ENCODE results near the gene TRAF1.
A peak's percentile ranks its signal among the peaks of the same experiment; 100 is the strongest.
"Not testable (repeated sequence)": the region's sequence is repeated elsewhere in the genome, so short reads cannot be mapped to it uniquely, and the experiment has no call there.

TRAF1 gene, protein sequence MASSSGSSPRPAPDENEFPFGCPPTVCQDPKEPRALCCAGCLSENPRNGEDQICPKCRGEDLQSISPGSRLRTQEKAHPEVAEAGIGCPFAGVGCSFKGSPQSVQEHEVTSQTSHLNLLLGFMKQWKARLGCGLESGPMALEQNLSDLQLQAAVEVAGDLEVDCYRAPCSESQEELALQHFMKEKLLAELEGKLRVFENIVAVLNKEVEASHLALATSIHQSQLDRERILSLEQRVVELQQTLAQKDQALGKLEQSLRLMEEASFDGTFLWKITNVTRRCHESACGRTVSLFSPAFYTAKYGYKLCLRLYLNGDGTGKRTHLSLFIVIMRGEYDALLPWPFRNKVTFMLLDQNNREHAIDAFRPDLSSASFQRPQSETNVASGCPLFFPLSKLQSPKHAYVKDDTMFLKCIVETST

DNA sequence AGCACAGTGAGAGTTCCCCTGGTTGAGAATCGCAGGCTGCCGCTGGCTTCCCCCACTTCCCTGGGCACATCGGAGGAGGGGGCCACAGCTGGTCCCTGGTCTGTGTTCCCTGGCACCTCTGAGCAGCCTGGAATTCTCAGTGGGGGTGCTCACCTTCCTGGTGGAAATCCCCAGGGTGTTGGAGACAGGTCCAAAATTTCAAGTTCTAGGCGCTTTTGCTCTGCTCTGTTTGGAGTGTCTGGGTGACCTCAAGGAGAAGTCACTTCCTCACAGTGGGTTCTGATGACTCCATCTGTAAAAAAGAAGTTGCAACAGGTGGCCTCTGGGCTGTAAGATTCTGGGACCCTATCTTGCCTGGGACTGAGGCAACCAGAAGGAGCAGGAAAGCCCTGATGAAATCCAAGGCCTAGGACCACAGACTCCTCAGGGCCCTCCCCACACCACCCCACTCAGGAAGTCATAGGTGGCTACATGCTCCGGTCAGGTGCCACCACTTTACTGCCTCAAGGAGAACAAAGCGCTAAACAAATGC, at the start of gene TRAF1:
TSS of gene TRAF1 (minus strand) at position 400 of the 532 bp plus-strand sequence. CDS start 721 bp downstream, outside the sequence.
- DNase-seq, result peak; percentile 27

DNA sequence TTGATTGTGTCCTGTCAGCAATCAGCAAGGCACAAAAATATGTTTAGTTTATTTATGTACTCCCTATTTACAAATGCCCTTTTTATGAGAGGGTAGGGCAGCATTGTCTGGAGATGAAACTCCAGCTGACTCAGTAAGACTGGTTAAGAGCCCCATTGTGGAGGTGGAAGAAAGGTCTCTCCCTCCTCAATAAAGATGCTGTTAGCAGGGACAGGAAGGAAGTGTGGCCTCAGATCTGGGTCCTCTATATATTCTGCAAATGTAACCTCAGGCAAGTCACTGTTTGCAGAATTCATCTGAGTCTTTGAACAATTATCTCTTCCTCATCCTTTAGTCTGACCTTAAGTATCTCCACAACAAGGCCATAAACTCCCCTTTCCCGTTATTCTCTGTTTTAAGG, 48.3 kb upstream of the TRAF1 start:
- no peak for DNase-seq

DNA sequence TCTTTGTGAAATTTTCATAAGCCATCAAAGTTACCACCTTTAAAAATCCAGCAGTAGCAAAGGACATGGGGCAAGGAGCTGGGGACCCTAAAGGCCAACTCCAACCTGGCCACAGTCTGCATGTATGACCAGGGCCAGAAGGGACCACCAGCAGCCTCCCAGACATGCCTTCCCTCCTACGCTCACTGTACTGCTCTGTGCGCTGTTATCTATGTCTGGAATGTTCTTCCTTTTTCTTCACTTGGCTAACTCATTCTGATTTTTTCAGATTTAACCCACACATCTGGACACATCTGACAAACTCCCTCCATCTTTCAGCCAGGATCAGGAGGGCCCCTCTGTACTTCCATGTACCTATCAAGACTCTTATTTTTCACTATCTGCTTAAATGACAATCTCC, 47.6 kb upstream of the TRAF1 start:
- DNase-seq, result no peak

DNA sequence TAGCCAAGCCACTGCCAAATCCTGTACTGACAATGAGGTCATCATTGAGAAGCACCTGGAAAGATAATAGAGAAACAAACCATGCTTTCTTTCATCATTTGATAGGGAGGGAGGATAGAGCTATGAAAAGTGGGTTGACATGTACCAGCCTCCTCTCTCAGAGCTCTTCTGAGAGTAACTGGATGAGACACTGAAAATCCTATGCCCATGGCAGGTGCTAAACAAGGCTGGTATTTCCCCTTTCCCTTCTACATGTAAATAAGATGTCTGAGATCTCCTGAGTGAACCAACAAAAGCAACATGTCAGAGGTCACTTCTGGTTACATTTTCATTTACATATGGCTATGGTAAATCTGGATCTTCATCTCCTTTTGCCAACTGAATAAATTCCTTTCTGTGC, 45.3 kb upstream of the TRAF1 start:
- DNase-seq, result no peak

DNA sequence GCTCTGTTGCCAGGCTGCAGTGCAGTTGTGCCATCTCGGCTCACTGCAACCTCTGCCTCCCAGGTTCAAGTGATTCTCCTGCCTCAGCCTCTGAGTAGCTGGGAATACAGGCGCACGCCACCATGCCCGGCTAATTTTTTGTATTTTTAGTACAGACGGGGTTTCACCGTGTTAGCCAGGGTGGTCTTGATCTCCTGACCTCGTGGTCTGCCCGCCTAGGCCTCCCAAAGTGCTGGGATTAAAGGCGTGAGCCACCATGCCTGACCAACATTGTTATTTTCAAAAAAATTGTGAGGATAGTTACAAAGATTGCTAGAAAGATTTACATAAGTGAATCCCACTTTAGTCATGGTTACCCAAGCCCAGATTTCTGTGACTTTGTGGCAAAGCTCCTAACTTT, 44.9 kb upstream of the TRAF1 start:
- not testable (repeated sequence) for DNase-seq

- no peak for DNase-seq
Observed at GRCh38 chr9:120970244-120970643, 43.6 kb upstream of the TRAF1 start.

GRCh38 chr9:120966013-120966369, 39.4 kb upstream of the TRAF1 start:
- no peak for DNase-seq

DNA sequence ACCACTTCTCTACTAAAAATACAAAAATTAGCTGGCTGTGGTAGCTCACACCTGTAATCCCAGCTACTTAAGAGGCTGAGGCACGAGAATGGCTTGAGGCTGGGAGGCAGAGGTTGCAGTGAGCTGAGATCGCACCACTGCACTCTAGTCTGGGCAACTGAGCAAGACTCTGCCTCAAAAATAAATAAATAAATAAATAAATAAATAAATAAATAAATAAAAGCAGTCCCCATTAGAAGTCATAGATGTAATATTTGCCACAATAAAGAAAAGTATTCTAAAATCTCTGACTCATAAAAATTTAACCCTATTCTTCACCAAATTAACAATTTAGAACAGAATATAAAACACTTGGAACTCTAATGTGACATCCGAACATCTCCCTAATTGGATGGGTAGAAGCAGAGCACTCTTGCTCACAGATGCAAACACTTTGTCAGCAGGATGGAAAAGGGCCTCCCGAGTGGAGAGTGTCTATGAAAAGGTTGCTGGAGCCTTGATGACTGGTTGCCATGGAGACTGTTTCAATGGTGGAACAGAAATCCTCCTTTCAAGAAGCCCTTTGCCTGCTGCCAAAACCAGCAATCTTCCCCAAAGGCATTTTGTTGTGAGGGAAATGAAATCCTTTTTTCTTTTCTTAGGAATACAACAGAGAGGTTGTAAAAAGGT, 38.9 kb upstream of the TRAF1 start:
- DNase-seq, result no peak

- DNase-seq, result no peak
Observed at GRCh38 chr9:120961936-120962335, 35.3 kb upstream of the TRAF1 start.

GRCh38 chr9:120960001-120960400, 33.4 kb upstream of the TRAF1 start:
- no peak for DNase-seq

GRCh38 chr9:120956862-120957261, 30.3 kb upstream of the TRAF1 start:
- no peak for DNase-seq

GRCh38 chr9:120951960-120952618, 25.5 kb upstream of the TRAF1 start:
- no peak for DNase-seq

GRCh38 chr9:120950421-120951388, 24.1 kb upstream of the TRAF1 start:
- DNase-seq, result no peak

DNA sequence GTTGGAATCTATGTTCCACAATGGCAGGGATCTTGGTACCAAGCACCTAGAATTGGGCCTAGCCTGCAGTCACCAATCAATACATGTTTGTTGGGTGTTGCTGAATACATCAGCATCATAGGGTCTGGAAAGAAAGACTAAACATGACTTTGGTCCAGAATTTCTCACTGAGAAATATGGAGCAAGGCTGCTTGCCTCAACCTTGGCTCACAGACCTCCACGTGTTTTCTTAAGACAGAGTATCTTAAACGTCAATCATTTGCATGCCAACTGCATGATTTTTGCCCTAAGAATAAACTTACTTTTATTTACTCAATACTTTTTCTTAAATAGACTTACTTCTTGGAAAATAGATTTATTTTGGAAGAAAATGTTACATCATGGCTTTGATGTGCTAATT, 22.7 kb upstream of the TRAF1 start:
- no peak for DNase-seq

GRCh38 chr9:120948824-120949223, 22.2 kb upstream of the TRAF1 start:
- no peak for DNase-seq

GRCh38 chr9:120947222-120947621, 20.6 kb upstream of the TRAF1 start:
- no peak for DNase-seq

GRCh38 chr9:120946259-120946658, 19.7 kb upstream of the TRAF1 start:
- DNase-seq, result no peak

DNA sequence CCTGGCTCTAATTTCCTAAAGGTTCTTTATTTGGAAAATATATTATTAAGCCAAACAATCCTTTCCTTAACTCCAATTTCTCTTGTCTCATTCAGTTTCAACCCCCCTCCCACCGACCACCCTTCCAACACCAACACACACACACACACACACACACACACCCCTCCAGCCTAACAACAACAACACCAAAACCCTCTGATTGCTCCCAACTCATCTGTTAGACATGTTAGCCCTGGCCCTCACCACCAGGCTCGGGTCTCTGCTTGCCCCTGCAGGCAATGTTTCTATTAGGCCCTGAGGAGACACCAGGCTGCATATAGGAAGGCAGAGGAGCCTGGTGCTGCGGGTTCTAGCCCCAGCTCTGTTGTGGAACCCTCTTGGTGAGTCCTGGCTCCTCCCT, 18.4 kb upstream of the TRAF1 start:
- no peak for DNase-seq

DNA sequence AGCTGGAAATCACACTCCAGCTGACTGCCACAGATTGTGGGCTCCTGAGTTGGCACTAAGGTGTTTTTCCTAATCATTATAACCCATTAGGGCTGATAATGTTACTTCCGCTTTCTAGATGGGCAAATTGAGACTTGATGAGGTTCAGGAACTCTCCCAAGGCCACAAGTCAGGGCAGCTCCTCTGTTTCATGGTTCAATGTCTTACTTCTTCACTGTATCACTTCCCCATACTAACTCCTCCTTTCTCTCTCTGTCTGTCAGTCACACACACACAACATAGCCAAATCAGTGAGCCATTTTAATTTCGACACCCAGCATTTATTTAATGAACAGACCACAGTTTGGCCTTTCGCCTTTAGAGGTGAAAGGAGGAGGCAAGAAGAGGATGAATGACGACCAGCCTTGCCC, 17.8 kb upstream of the TRAF1 start:
- no peak for DNase-seq

DNA sequence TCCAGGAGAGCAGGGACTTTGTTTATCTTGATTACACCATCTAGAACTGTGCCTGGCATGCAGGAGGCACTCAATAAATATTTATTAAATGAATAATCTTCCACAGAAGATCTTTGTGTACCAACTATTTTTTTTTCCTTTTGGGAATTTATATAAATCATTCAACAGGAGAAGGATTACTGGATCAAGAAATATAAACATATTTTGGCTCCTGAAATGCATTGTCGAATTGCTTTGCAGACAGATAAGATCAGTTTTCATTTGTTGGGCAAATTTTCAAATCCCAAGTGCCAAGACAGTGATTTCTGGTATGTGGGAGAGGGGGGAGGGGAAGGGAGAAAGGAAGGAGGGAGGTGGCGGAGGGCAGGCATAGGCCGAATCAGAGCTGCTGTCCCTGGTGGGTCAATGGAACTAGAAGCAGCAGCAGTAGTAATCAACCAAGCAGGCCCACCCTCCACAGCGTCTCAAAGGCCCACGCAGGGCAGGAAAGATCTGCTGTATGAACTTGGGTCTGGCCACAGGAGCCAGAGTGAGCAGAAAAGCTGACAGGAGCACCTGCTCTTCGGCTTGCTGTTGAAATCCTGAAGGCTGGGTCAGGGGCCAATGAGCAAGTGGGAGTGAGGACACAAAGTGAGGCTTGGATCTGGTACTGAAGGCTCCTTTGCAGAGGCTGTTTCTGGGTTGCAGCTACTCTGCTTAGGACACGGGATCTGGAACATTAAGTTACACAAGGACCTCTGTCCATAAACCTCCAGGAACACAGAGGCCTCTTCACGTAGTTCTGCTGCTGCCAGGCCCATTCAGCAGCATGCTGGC, 15.8 kb upstream of the TRAF1 start:
- no peak for DNase-seq

- DNase-seq, result no peak
Observed at GRCh38 chr9:120941046-120941770, 14.6 kb upstream of the TRAF1 start.
